Medulla oblongata (tissue), 1 donor: ENCODE results near the gene KCNK3.
"Not testable (repeated sequence)": the region's sequence is repeated elsewhere in the genome, so short reads cannot be mapped to it uniquely, and the experiment has no call there.

Experiments
- DNase-seq: peaks from one replicate; pipeline ENCODE4 v3.0.0-alpha.2; 2015; ENCODE audit errors: extremely low spot score

KCNK3 gene

GRCh38 chr2:26754972-26755670 is 62.6 kb downstream of the KCNK3 start:
- no peak for DNase-seq

GRCh38 chr2:26756337-26756736 is 63.8 kb downstream of the KCNK3 start:
- no peak for DNase-seq

GRCh38 chr2:26757873-26758789 is 65.6 kb downstream of the KCNK3 start:
- DNase-seq = no peak

- DNase-seq = no peak
These were observed 66.3 kb downstream of the KCNK3 start for GRCh38 chr2:26758790-26759321.

- no peak for DNase-seq
These were observed 67.3 kb downstream of the KCNK3 start for GRCh38 chr2:26759845-26760244.

GRCh38 chr2:26760991-26761390 is 68.5 kb downstream of the KCNK3 start:
- not testable (repeated sequence) for DNase-seq

GRCh38 chr2:26763019-26763418 is 70.5 kb downstream of the KCNK3 start:
- DNase-seq = no peak

- DNase-seq = peak; percentile 85
These were observed 71.8 kb downstream of the KCNK3 start, which contains the start of gene SLC35F6 for GRCh38 chr2:26764078-26764887. Gene SLC35F6 (plus strand): TSS chr2:26764284. CDS start chr2:26764350, 66 bp downstream.

GRCh38 chr2:26764906-26765305 is 72.4 kb downstream of the KCNK3 start:
- no peak for DNase-seq

- no peak for DNase-seq
These were observed 73.1 kb downstream of the KCNK3 start for GRCh38 chr2:26765475-26766200.

- DNase-seq = no peak
These were observed 74.6 kb downstream of the KCNK3 start for GRCh38 chr2:26767129-26767528.

- peak; percentile 37 for DNase-seq
These were observed 75.5 kb downstream of the KCNK3 start for GRCh38 chr2:26767894-26768487.

GRCh38 chr2:26768759-26769088 is 76.2 kb downstream of the KCNK3 start:
- no peak for DNase-seq

GRCh38 chr2:26769089-26769761 is 76.7 kb downstream of the KCNK3 start:
- peak; percentile 92 for DNase-seq

- DNase-seq = peak; percentile 92
These were observed 78.6 kb downstream of the KCNK3 start for GRCh38 chr2:26770986-26771586.

- DNase-seq = peak; percentile 91
These were observed 79.8 kb downstream of the KCNK3 start for GRCh38 chr2:26772064-26773001.

- no peak for DNase-seq
These were observed 83.8 kb downstream of the KCNK3 start for GRCh38 chr2:26776195-26776800.

GRCh38 chr2:26778098-26778497 is 85.6 kb downstream of the KCNK3 start:
- peak; percentile 42 for DNase-seq
